GM12878 (cell line): Measurements from ENCODE around the gene TAS2R42. TPM values are rescaled to one million over a fixed set of nuclear protein-coding genes. Genes with fewer than 3 reads are reported as not detected.

Experiments used
- ATAC-seq: fragments of 200-7000 bp; cut with Tn5 transposase; 3 replicates; pipeline ENCODE4 v1.9.1; 2020; ENCODE audit warnings: mild to moderate bottlenecking, moderate library complexity
- BruUV-seq: library from RNA; stranded (reverse); fragments of 400-500 nt; replicated peaks from 2 replicates; lab custom pipeline; 2021; lab: Mats Ljungman, UMichigan
- CTCF ChIA-PET: fragments of 300-600 bp; sonication (Branson Sonifier 250); formaldehyde crosslinking; extraction: SDS; loops from one replicate; lab custom pipeline; 2021; ENCODE audit warnings: inconsistent platforms; lab: Yijun Ruan, JAX
- POLR2A ChIA-PET: fragments of 350-600 bp; formaldehyde crosslinking; extraction: SDS; loops from one replicate; lab custom pipeline; 2021; ENCODE audit warnings: inconsistent platforms; lab: Charles Lee
- RAD21 ChIA-PET: fragments of 300-600 bp; sonication (Branson Sonifier 250); formaldehyde crosslinking; loops from one replicate; lab custom pipeline; 2023; ENCODE audit warnings: antibody characterized with exemption; ENCODE audit not compliant: unreplicated experiment; lab: Charles Lee
- SMC1A ChIA-PET: fragments of 300-600 bp; sonication (Branson Sonifier 250); formaldehyde crosslinking; loops from one replicate; lab custom pipeline; 2023; ENCODE audit not compliant: unreplicated experiment, uncharacterized antibody; lab: Charles Lee
- DNase-seq: peaks from one replicate; pipeline ENCODE4 v3.0.0-alpha.2; 2011; ENCODE audit warnings: low read depth, low spot score
- FAIRE-seq: peaks from 3 replicates; lab custom pipeline; 2011; peaks lifted over from hg19 to GRCh38; lab: Jason Lieb, UNC
- H2AFZ ChIP-seq: 2 replicates; pipeline ENCODE4 v1.6.0; 2011; ENCODE audit warnings: low read depth, low read length, control low read depth; ENCODE audit not compliant: control insufficient read depth
- H3K27ac ChIP-seq: 2 replicates; pipeline ENCODE4 v1.5.1; 2011; ENCODE audit warnings: control low read depth; ENCODE audit not compliant: control insufficient read depth, insufficient read depth
- H3K27me3 ChIP-seq, 2 experiments: replicated peaks in 1 of 2; 2 replicates each; pipeline versions ENCODE4 v1.6.0 to v1.6.1; 2011; ENCODE audit warnings: low read length in 1 of 2; ENCODE audit not compliant: control insufficient read depth in 2 of 2, insufficient read depth in 2 of 2
- H3K36me3 ChIP-seq, 2 experiments: 2 replicates each; pipeline ENCODE4 v1.5.1; 2011; ENCODE audit warnings: low read length in 1 of 2; ENCODE audit not compliant: control insufficient read depth in 2 of 2, insufficient read depth in 2 of 2
- H3K4me1 ChIP-seq: 2 replicates; pipeline ENCODE4 v1.6.1; 2011; ENCODE audit warnings: mild to moderate bottlenecking, low read length, moderate library complexity, mixed read lengths; ENCODE audit not compliant: control insufficient read depth, insufficient read depth
- H3K4me2 ChIP-seq: 2 replicates; pipeline ENCODE4 v1.6.0; 2011; ENCODE audit warnings: control low read depth; ENCODE audit not compliant: control insufficient read depth, insufficient read depth
- H3K4me3 ChIP-seq: fragments of 200-600 bp; sonication (generic); 2 replicates; pipeline ENCODE4 v1.5.1; 2016
- H3K79me2 ChIP-seq: 2 replicates; pipeline ENCODE4 v1.6.0; 2011; ENCODE audit warnings: low read length; ENCODE audit not compliant: control insufficient read depth, insufficient read depth
- H3K9ac ChIP-seq: 2 replicates; pipeline ENCODE4 v1.8.0; 2011; ENCODE audit warnings: low read length, control low read depth, mixed read lengths; ENCODE audit not compliant: control insufficient read depth, insufficient read depth
- H3K9me3 ChIP-seq: replicated peaks from 3 replicates; pipeline ENCODE4 v1.5.1; 2011; ENCODE audit warnings: mild to moderate bottlenecking, low read length; ENCODE audit not compliant: control insufficient read depth, insufficient read depth
- H4K20me1 ChIP-seq: 2 replicates; pipeline ENCODE4 v1.6.0; 2011; ENCODE audit not compliant: control insufficient read depth, insufficient read depth
- ATF2 ChIP-seq: IDR thresholded peaks from 2 replicates; pipeline ENCODE4 v1.6.1; 2012; ENCODE audit warnings: low read length, inconsistent platforms
- CHD2 ChIP-seq: IDR thresholded peaks from 2 replicates; pipeline ENCODE4 v1.6.1; 2011; ENCODE audit warnings: low read depth, low read length, improper control_type of control experiment, borderline replicate concordance
- CREM ChIP-seq: IDR thresholded peaks from 2 replicates; pipeline ENCODE4 v1.6.1; 2014; ENCODE audit warnings: antibody characterized with exemption, low read depth
- KLF5 ChIP-seq: fragments of 450-650 bp; IDR thresholded peaks from 2 replicates; pipeline ENCODE4 v1.6.1; 2014; ENCODE audit warnings: mild to moderate bottlenecking; ENCODE audit not compliant: partially characterized antibody
- LARP7 ChIP-seq: fragments of 450-650 bp; IDR thresholded peaks from 2 replicates; pipeline ENCODE4 v1.6.1; 2017; ENCODE audit warnings: mild to moderate bottlenecking
- NR2C1 ChIP-seq: fragments of 450-650 bp; IDR thresholded peaks from 2 replicates; pipeline ENCODE4 v1.6.1; 2017; ENCODE audit warnings: antibody characterized with exemption, mild to moderate bottlenecking, moderate library complexity
- POLR2AphosphoS5 ChIP-seq: IDR thresholded peaks from 2 replicates; pipeline ENCODE4 v1.6.1; 2011; ENCODE audit warnings: mild to moderate bottlenecking, low read length, inconsistent platforms
- RBBP5 ChIP-seq: fragments of 200-600 bp; sonication (generic); conservative IDR thresholded peaks from 2 replicates; pipeline ENCODE4 v1.6.1; 2016
- REST ChIP-seq: IDR thresholded peaks from 2 replicates; pipeline ENCODE4 v1.6.1; 2012; ENCODE audit warnings: mild to moderate bottlenecking, low read depth, low read length
- SREBF1 ChIP-seq: IDR thresholded peaks from 2 replicates; pipeline ENCODE4 v1.6.1; 2012; ENCODE audit warnings: mild to moderate bottlenecking, low read length
- ZBTB40 ChIP-seq: fragments of 450-650 bp; IDR thresholded peaks from 2 replicates; pipeline ENCODE4 v1.6.1; 2016; ENCODE audit warnings: mild to moderate bottlenecking, moderate library complexity, borderline replicate concordance
- in situ Hi-C: fragments of 300-500 bp; cut with MboI; formaldehyde crosslinking; loops from 9 replicates; pipeline ENCODE4 v1.14.3; 2018; ENCODE audit warnings: mixed read lengths
- intact Hi-C: fragments of 100-400 bp; cut with micrococcal nuclease; formaldehyde crosslinking; loops from one replicate; pipeline ENCODE4 v1.14.2; 2022; ENCODE audit not compliant: unreplicated experiment
- polyA plus RNA-seq, 11 experiments: library from polyadenylated mRNA; depleted of rRNA in 4 of 11; unstranded in 6 of 11; stranded (reverse) in 5 of 11; fragments of >200 nt; fragmentation: Nextera tagmentation in 4 of 11; fragmentation: Illumina TruSeq in 1 of 11; extraction: Ambion mirVana in 4 of 11; extraction: Trizol in 1 of 11; gene quantifications; 1 replicate in 1 of 11; 2 replicates in 10 of 11; pipeline versions ENCODE4 v1.2.1 to v1.2.3, GENCODE V29; 2011 to 2016; ENCODE audit warnings: inconsistent platforms in 2 of 11, missing spikeins in 2 of 11, low read depth in 1 of 11
- total RNA-seq, 4 experiments: library from RNA; depleted of rRNA in 3 of 4; stranded (reverse); fragments of >200 nt in 3 of 4; fragmentation: Illumina TruSeq in 1 of 4; extraction: Trizol in 1 of 4; gene quantifications; 2 replicates each; pipeline versions ENCODE4 v1.2.1 to v1.2.3, GENCODE V29; 2013 to 2021

TAS2R42 gene
- total and polyA plus RNA-seq, 10 of the 15 experiments (the other 5 are each of a cell fraction or from before 2014, with no cell fraction given), result not detected

GRCh38 chr12:11204173-11204572 lies 17.4 kb upstream of the TAS2R42 start (continued):
- no peak for TF ChIP-seq REST
- TF ChIP-seq CREM, result no peak
- no peak for TF ChIP-seq POLR2AphosphoS5
- no peak for TF ChIP-seq NR2C1
- TF ChIP-seq ATF2, result no peak
- TF ChIP-seq SREBF1, result no peak

- intact Hi-C loops, result no loop called here
- Histone ChIP-seq H3K36me3 (no peaks in the 10 kb centered on the region), H3K4me3 (no peak overlapping the region), H3K27me3 (no peaks in the 10 kb centered on the region; a peak in 1 of 4 replicates), H3K4me2 (no peak overlapping the region), H3K9me3 (no peaks in the 10 kb centered on the region; the same call in 2 of the 3 replicates), H3K27ac (no peak overlapping the region), H3K79me2 (no peaks in the 10 kb centered on the region), H2AFZ (no peak overlapping the region), H3K4me1 (no peaks in the 10 kb centered on the region), H3K9ac (no peak overlapping the region), H4K20me1 (no peaks in the 10 kb centered on the region)
- no peak for FAIRE-seq
- in situ Hi-C loops, result no loop called here
- DNase-seq, result no peak
- no peak for ATAC-seq
- no TSS peak for BruUV-seq
- RAD21 ChIA-PET, result interaction anchor here (1.7 kb wide), 1 partner anchor 431 kb away, joined by 3 read pairs; no protein-coding TSS in a partner anchor
- SMC1A ChIA-PET, result no interaction called here
- CTCF ChIA-PET, result interaction anchor here (1.2 kb wide), 1 partner anchor 432 kb away, joined by 5 read pairs; no protein-coding TSS in a partner anchor
- no peak for TF ChIP-seq ZBTB40
- no peak for TF ChIP-seq RBBP5
- TF ChIP-seq REST, result no peak
- TF ChIP-seq CHD2, result no peak
- no peak for TF ChIP-seq KLF5
- TF ChIP-seq LARP7, result no peak
- TF ChIP-seq, all 136 proteins: peak for 0
- POLR2A ChIA-PET, result no interaction called here
These were observed 16.1 kb upstream of the TAS2R42 start for GRCh38 chr12:11202811-11203210.
